DMS153 (cell line): ENCODE results near the gene ALG1.

Experiments
- DNase-seq: peaks from one replicate; lab custom pipeline; 2025; lab: John Stamatoyannopoulos, UW

ALG1 gene, protein sequence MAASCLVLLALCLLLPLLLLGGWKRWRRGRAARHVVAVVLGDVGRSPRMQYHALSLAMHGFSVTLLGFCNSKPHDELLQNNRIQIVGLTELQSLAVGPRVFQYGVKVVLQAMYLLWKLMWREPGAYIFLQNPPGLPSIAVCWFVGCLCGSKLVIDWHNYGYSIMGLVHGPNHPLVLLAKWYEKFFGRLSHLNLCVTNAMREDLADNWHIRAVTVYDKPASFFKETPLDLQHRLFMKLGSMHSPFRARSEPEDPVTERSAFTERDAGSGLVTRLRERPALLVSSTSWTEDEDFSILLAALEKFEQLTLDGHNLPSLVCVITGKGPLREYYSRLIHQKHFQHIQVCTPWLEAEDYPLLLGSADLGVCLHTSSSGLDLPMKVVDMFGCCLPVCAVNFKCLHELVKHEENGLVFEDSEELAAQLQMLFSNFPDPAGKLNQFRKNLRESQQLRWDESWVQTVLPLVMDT

DNA sequence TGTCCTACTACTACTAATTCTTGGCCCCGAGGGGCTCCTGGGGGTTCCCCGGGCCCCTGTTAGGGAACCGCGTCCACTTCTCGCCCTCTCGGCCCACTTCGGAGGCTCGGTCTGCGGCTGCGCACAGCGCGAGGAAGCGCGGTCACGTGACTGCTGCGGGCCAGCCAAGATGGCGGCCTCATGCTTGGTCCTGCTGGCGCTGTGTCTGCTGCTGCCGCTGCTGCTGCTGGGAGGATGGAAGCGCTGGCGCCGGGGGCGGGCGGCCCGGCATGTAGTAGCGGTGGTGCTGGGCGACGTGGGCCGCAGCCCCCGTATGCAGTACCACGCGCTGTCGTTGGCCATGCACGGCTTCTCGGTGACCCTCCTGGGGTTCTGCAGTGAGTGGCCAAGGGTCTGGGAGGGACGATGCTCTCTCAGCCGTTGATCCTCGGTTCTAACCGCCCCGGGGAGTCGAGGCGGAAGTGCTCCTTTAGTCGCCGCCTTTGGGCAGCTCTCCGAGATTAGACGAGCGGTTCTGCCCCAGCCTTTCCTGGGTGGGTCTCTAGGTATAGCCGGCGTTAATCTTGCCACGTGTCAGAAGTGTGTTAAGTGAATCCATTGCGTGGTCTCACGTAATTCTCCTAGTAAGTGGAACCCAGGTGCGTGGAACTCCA lies at the start of gene ALG1:
TSS of gene ALG1 (plus strand) at position 163 of the 653 bp plus-strand sequence. CDS start at position 170, 7 bp downstream.
- DNase-seq = peak; percentile 49

DNA sequence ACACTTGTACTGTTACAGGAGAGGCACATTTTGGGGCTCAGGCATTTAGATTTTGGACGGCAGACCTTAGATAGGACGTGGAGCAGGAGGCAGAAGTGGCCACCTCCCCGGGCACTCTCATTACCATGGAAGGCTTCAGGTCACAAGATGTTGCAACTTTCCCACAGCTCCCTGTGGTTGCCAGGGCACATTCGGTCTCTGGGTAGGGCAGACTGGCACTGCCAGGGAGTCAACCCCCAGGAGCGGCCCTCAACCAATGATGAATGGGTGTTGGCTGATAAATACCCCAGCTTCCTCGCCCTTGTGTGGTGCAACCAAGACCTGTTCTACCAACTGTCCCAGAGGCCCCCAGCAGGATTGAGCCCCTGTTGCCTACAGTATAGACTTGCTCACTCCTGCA lies 49.1 kb upstream of the ALG1 start:
- no peak for DNase-seq

DNA sequence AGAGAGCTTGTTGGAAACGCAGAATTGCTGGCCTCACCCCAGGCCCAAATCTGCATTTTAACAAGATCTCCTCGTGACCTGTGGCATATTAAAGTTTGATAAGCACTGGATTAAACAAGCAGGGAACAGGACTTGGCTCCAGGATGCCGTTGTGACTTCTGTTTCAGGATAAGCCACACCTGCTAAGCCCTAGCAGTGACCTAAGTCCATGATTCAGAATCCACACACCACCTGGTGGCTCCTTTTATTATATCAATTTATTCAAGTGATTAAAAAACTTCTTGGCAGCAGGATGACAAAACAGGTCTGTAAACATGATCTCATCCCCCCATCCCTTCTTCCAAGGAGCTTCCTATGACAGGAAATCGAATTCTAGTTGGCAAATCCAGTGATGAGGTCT lies 47.0 kb upstream of the ALG1 start:
- DNase-seq = peak; percentile 66

DNA sequence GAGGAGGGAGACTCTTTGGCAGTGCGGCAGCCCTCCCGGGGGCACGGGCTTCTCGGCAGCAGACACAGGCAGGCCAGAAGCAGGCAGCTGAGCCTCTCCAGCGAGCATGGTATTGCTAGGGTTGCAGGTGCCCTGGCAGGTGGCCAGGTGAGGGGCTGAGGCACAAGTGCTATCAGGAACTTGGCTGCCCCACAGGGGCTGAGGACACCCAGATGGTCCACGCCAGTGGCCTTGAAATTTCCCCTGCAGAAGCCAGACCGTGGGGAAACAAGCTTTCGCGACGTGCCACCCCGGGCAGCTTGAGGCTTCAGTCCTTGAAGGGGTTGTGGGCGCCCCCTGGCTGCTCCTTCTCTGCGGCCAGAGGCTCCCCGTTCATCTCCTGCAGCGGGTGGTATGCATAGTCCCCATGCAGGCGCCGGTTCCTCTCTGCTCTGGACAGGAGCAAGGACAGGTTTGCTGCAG lies 46.4 kb upstream of the ALG1 start:
- DNase-seq = peak; percentile 43

DNA sequence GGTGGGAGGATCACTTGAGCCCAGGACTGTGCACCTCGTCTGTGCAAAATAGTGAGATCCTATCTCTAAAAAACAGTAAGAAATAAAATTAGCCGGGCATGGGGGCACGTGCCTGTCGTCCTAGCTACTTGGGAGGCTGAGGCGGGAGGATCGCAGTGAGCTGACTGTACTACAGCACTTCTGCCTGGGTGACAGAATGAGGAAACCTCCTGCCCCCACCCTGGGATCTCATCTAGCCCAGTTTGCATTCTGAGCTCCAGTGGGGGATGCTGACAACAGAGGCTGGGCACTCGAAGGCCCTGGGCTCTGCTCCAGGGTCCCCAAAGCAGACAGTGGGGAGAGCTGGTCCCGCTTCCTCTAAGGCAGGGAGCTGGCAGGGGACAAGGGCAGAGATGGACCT lies 45.0 kb upstream of the ALG1 start:
- DNase-seq = no peak

DNA sequence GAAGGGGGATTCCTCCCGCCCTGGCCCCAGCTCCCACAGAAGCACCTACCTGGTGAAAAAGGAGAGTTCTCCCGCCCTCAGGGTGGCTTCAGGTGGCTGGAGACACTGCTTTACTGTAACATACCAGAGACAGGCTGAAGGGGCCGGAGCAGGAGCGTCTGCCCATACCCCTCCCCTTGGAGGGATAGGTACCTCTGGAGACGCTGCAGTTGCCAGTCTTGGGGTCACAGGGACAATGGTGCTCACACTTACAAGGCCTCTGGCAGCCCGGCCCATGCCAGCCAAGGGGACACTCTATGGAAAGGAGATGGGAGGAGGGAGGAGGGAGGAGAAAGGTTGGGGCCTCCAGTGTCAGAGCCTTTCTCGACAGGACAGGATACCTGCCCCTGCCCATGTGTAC lies 44.6 kb upstream of the ALG1 start:
- no peak for DNase-seq

DNA sequence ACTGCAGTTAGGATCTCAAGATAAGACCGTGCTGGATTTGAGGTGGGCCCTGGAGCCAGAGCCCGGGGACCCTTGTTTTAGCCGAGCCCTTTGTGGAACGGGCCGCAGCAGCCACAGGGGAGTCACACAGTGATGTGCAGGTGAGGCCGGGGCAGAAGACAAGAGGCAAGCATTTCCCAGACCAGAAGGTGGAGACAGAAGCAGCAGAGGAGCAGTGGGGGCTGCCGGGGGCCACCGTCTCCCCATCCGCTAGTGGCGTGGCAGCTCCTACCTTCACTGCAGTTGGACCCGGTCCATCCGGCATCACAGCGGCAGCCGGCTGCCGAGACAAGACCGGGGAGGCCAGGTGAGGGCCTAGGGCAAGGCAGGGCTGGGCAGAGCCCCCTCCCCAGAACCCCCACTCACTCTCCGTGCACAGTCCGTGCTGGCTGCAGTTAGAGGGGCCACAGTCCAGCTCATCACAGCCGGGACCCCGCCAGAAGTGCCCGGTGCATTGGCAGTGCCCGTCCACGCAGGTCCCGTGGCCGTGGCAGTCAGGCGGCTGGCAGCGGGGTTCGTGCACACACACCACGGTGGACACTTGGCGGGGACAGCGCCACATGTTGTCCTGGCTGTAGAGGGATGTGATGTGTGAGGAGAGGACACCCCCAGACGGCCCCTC lies 43.9 kb upstream of the ALG1 start:
- no peak for DNase-seq

DNA sequence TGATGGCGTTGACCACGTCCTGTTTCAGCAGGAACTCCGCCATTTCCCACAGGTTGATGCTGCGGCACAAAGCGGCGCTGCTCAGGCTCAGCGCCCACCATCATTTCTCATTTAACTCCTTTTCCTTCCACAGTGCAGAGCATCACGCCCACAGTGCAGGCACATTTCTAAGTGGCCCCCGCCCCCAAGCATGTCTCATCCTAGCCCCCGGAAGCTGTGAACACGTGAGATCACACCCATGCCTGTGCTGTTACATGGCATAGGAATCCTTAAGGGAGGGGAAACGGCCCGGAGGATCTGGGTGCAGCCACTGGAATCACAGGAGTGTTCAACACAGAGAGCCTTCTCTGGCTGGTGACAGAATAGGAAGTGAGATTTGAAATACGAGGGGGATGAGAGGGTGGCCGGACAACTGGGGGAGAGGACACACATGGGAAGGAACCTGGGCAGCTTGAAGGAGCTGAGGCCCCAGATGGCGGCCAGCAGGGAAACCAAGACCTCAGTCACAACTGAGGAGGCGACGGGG lies 42.6 kb upstream of the ALG1 start:
- no peak for DNase-seq

DNA sequence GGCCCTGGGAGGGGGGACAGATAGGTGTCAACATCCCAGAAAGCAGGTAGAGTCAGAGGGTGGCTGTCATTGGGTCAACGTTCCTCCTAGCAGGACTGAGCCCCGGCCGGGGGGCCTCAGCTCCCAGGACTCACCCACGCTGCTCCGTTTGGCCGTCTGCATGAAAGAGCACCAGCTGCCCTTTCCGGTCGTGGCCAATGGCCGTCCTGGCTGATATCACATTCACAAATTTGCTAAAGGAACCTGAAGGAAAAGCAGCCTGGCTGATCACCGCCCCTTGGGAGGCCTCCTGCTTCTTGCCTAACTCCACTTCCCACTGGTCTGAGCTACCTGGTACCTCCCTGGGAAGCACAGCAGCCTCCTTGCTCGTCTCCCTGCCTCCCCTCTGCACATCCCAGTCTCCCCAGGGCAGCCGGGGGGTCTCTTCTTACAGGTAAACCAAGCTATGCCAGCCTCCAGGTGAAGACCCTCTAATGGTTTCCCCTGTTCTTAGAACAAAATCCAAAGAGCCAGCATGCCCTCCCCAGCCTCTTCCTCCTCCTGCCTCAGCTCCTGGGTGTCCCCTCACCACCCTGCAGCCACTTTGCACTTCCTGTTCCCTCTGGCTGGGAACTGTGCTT lies 41.3 kb upstream of the ALG1 start:
- DNase-seq = no peak

DNA sequence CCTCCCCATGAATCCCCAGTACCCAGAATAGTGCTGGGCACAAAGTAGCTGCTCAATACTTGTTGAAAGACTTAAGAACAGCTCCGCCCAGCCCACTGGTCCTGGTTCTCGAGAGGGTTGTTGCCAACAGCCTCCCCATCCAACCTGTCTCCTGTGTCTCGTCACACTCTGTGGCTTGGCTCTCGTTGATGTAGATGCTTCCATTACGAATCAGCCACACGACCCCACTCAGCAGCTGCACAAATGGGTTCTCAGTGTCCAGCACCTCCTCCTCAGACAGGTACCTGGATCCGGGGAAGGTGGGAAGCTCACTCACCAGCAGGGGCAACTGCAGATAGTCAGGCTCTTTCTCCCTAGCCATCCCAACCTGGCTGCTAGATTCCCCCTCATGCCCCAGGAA lies 40.0 kb upstream of the ALG1 start:
- no peak for DNase-seq

DNA sequence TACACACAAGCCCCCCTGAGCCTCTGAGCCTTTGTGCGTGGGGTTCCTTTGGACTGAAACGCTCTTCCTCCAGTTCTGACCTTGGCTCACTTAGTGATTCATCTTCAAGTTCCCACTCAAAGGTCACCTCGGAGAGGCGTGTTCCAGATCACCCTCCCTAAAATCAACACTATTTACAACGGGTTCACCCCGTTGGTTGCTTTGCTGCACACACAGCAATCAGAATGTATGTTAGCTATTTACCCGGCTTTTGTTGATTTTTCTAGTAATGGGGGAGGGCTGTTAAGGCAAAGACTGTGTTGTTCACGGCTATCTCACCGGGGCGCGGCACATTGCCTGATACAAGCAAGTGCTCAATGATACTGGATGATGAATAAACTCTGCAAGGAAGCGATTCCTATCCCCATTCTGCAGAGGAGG lies 38.9 kb upstream of the ALG1 start:
- DNase-seq = no peak

DNA sequence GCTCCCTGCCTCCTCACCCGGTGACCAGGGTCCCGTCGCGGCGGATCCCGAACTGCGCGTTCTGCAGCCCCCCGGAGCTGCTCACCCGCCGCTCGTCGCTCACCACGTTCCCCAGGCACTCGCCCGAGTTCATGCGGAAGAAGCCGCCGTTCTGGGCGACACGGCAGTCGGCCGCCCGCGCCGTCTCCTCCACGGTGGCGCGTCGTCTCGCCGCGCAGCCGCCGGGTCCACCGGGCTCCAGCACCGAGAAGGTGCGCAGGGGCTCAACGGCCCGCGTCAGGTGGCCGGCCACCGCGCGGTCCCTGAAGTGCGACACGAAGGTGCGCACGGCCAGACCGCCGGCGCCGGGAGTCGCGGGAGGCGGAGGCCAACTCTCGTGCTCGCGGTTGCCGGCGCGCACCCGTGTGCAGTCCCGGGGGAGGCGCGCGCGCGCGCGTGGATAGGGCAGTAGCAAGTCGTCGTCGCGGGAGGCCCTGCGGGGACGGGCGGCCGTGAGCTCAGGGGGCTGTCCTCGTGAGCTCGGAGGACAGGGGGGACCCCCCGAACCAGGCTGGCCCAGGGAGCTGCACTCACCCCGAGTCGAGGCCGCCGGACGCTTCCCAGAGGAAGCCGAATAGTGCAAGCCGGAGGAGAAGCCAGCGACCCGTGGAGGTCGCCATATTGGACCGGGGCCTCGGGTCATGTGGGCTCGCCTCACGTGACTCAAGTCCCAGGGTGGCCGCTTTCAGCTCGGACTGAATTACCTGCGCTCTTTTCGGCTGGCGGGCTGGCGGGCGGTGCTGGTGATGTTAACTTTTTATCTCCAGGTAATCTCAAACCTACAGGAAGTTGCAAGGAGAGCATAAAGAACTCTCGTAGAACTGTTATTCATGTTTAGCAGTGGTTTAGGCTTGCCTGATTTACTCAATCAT lies 38.1 kb upstream of the ALG1 start, which contains the start of gene NAGPA:
TSS of gene NAGPA (minus strand) at position 680 of the 911 bp plus-strand sequence. CDS start at position 659, 21 bp downstream.
- peak; percentile 45 for DNase-seq

DNA sequence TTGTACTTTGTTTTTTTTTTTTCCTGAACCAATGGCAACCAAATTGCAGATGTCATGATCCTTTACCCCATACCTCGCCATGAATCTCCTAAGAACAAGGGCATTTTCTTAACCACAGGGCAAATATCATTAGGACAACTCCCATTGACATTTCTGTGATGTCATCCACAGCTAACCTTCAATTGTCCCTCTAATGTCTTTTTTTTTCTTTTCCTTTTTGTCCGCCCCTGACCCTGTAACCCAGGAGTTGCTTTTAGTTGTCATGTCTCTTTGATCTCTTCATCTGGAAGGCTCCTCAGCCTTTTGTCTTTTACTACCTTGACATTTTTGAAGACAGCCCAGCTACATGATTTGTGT lies 37.5 kb upstream of the ALG1 start:
- DNase-seq = no peak

DNA sequence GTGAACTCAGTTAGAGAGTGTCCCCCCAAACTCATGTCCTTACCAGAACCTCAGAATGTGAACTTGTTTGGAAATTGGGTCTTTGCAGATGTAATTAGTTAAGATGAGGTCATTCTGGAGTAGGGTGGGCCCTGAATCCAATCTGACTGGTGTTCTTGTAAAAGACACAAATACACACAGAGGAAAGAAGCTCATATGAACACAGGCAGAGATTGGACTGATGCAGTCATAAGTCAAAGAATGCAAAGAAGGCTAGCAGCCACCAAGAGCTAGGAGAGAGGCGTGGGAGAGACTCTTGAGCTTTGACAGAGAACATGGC lies 35.8 kb upstream of the ALG1 start:
- DNase-seq = no peak

DNA sequence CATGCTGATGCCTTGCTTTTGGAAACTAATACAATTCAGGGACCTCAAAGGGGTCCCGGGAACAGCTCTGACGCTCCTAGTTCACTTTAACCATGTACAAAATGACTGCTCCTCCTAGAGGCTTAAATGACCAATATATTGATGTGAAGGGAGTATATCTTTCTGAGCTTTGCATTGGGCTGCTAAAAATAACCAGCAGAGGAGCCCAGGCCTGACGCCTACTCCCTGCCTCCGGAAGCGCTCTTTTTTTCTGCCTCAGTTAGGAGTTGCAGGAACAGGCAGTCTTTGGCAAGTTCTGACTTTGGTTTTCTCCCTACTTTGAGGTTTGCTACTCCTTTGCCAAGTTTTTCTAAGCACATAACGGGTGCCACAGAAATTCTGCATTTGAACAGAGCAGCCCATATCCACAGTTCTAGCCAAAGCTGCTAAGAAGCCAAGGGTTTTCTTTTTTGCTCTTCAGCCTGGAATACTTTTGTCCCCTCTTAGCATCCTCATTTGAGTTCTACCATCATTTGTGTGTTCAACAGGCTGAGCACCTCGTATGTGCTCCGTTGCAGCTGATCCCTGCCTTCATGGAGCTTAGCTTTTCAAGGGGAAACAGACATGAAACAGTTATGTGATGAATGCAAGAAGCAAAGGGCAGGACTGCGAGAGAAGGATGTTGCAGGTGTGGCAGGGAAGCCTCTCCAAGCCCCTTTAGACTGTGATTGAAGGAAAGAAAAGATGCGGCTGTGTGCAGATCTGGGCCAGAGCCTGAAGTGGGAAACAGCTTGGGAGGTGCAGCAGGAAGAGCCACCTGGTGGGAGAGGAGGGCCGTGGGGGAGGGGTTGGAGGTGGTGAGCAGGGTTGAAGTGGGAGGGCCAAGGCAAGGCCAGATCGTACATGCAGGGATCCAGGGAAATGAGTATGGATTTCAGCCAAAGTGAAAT lies 35.2 kb upstream of the ALG1 start:
- no peak for DNase-seq

DNA sequence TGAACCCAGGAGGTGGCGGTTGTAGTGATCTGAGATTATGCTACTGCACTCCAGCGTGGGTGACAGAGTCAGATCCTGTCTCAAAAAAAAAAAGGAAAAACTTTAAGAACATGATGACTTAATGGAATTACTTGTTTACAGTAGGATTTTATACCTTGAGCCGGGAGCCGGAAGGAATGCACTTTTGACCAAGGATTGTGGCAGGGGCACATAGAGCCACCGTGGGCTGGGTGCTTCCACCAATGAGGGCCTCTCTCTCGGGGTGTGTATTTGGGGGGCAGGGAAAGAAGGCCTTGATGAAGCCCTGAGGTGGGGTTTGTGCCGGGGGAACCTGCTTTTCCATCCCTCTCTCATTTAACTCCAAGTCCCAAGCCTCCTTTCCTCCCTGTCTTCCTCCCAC lies 31.2 kb upstream of the ALG1 start:
- no peak for DNase-seq

DNA sequence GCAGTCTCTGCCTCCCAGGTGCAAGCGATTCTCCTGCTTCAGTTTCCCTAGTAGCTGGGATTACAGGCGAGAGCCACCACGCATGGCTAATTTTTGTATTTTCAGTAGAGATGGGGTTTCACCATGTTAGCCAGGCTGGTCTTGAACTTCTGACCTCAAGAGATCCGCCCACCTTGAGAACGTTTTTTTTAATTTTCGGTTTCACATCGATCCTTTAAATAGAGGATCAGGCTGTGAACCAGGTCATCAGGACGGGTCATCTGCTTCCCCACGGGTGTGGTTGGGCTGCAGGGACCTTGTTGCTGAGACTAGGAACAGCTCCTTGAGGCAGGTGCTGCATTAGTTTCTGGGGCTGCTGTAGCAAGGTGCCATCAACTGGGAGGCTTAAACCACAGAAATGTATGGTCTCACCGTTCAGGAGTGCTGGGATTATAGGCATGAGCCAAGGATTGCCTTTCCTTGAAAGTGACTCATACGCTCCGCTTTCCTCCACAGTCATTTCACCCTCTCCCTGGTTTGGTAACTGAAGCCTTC lies 30.0 kb upstream of the ALG1 start:
- no peak for DNase-seq

DNA sequence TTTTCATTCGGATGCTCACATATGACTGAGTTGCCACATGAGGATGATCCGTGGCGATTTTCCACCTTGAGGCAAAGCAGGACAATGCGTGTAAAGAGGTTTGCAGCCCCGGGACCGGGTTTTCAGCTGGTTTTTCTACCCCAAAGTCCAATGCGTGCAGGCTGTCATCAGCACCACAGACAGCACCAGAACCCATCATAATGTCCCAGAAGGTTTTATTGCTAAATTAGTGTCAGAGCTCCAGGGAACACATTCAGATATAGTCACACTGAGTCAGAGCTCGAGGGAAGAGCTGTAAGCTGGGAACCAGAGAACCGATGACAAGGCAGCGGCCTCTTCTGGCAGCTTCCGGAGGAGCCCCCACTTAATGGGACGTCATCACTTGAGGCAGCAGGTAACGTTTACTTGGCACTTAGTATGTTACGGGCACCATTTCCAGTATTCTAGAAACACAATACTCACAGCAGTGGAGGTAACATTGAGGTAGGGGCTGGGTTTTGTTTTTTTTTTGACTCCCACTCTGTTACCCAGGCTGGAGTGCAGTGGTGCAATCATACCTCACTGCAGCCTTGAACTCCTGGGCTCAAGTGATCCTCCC lies 29.0 kb upstream of the ALG1 start:
- peak; percentile 27 for DNase-seq

DNA sequence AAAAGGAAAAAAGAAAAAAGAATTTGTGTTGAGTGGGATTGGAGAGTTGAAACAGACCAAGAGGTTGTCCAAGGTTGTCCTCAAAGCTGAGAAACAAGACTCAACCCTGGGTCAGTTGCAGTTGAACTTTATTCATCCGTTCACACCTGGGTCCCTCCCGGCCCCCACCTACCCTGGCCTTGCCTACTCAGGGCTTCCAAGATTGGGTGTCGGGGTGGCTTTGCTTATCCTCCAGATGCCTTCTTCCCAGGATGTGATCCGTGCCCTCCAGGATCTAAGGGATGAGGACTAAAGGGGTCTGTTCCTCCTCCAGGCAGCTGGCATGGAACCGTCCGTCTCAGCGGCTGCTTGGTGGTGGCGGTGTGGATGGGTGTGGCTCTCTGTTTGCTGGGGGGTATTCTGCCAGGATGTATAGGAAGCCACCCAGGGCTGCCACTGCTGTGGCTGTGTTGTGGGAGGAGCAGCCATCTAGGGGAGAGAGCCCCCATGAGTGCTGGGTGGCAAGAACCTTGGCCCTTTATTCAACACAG lies 27.6 kb upstream of the ALG1 start:
- no peak for DNase-seq
